Upper lobe of left lung (tissue), 6 donors: ENCODE results near the gene IMPA2. TPM values are rescaled to one million over a fixed set of nuclear protein-coding genes. Genes with fewer than 3 reads are reported as not detected.

Source experiments
- ATAC-seq, 2 donors: fragments of 200-7000 bp; cut with Tn5 transposase; one replicate each; pipeline ENCODE4 v1.9.1; 2022; ENCODE audit warnings: mild to moderate bottlenecking in 2 of 2, moderate library complexity in 2 of 2; ENCODE audit not compliant: low FRiP score in 2 of 2
- DNase-seq, 2 donors: peaks; one replicate each; pipeline ENCODE4 v3.0.0-alpha.2; 2019 to 2020
- H3K27ac ChIP-seq, 4 donors: fragments of 200-600 bp; sonication (generic); one replicate each; pipeline ENCODE4 v1.5.1; 2016 to 2019
- H3K27me3 ChIP-seq, 4 donors: fragments of 200-600 bp; sonication (generic); one replicate each; pipeline ENCODE4 v1.5.1; 2017 to 2019
- H3K36me3 ChIP-seq, 4 donors: fragments of 200-600 bp; sonication (generic); one replicate each; pipeline ENCODE4 v1.5.1; 2016 to 2019
- H3K4me1 ChIP-seq, 4 donors: fragments of 200-600 bp; sonication (generic); one replicate each; pipeline ENCODE4 v1.5.1; 2018 to 2019
- H3K4me3 ChIP-seq, 4 donors: fragments of 200-600 bp; sonication (generic); one replicate each; pipeline ENCODE4 v1.5.1; 2017 to 2019; ENCODE audit warnings: mild to moderate bottlenecking in 2 of 4, moderate library complexity in 1 of 4
- H3K9me3 ChIP-seq, 4 donors: fragments of 200-600 bp; sonication (generic); one replicate each; pipeline ENCODE4 v1.5.1; 2018 to 2019
- CTCF ChIP-seq, 6 experiments: fragments of 450-650 bp in 4 of 6; fragments of 200-600 bp in 2 of 6; sonication (generic) in 2 of 6; IDR thresholded peaks; one replicate each; pipeline ENCODE4 v1.5.1; 2016 to 2019; ENCODE audit warnings: antibody characterized with exemption in 6 of 6
- EP300 ChIP-seq, 4 donors: sonication (generic); formaldehyde crosslinking; IDR thresholded peaks; one replicate each; pipeline ENCODE4 v1.5.1; 2017; ENCODE audit warnings: antibody characterized with exemption in 4 of 4, control low read depth in 2 of 4
- POLR2A ChIP-seq, 4 donors: fragments of 450-650 bp; IDR thresholded peaks; one replicate each; pipeline ENCODE4 v1.5.1; 2016 to 2017; ENCODE audit warnings: antibody characterized with exemption in 4 of 4, mild to moderate bottlenecking in 2 of 4
- POLR2AphosphoS5 ChIP-seq, 2 donors: sonication (generic); formaldehyde crosslinking; IDR thresholded peaks; one replicate each; pipeline ENCODE4 v1.5.1; 2017; ENCODE audit warnings: antibody characterized with exemption in 2 of 2
- WGBS, 2 donors: methylation state at CpG; one replicate each; pipeline ENCODE4 v1.1.5; 2017 to 2018; 5-methylcytosine and 5-hydroxymethylcytosine counted together
- total RNA-seq, 6 donors: library from RNA; depleted of rRNA in 4 of 6; stranded (reverse); fragments of >200 nt in 4 of 6; gene quantifications; one replicate each; pipeline versions ENCODE4 v1.1.0 to v1.2.1, GENCODE V29; 2016 to 2021
- donor health status: DM: no; HTN: no; CAD: no; lungs with moderate emphysema.
- donor health status: DM: no; HTN: yes; CAD: no; lungs with severe emphysema.

Gene IMPA2
- total RNA-seq, 6 donors from 2014 or later, result 59.3 to 111 (median 77.6) TPM

- Histone ChIP-seq H3K27ac (peak overlapping the region; percentile 67 to 79 (median 76)), H3K4me1 (peaks cover 22 to 65% (median 53%) of the 10 kb centered on the region in 4 donors), H3K36me3 (peaks cover 0 to 44% (median 18%) of the 10 kb centered on the region in 4 donors), H3K9me3 (no peaks in the 10 kb centered on the region), H3K27me3 (no peaks in the 10 kb centered on the region), H3K4me3 (no peak overlapping the region)
- TF ChIP-seq CTCF (IDR thresholded peaks at IDR 0.05), result no peak
- TF ChIP-seq EP300 (IDR thresholded peaks at IDR 0.05), result no peak
- TF ChIP-seq POLR2A (IDR thresholded peaks at IDR 0.05), result no peak
- peak in 1 of 2 donors; percentile 7 for TF ChIP-seq POLR2AphosphoS5 (IDR thresholded peaks at IDR 0.05)
- ATAC-seq (peak in 1 of 2 donors; percentile 20), DNase-seq (peak; percentile 60 to 79)
- 55 to 65% methylated on average over 19 of the region's 19 CpGs for WGBS, 2 donors
These were observed 30.7 kb downstream of the IMPA2 start for GRCh38 chr18:12011957-12012549.

GRCh38 chr18:12012697-12013096 lies 31.4 kb downstream of the IMPA2 start:
- H3K4me3 ChIP-seq, result no peak overlapping the region
- 34 to 48% methylated on average over 3 of the region's 3 CpGs for WGBS, 2 donors
- ATAC-seq (peak; percentile 14 to 35), DNase-seq (no peak)
- H3K4me1 ChIP-seq, result peaks cover 22 to 65% (median 53%) of the 10 kb centered on the region in 4 donors
- no peaks in the 10 kb centered on the region for H3K9me3 ChIP-seq
- peaks cover 0 to 49% (median 18%) of the 10 kb centered on the region in 4 donors for H3K36me3 ChIP-seq
- peak overlapping the region; percentile 67 to 79 (median 76) for H3K27ac ChIP-seq
- TF ChIP-seq POLR2A (IDR thresholded peaks at IDR 0.05) (no peak), POLR2AphosphoS5 (IDR thresholded peaks at IDR 0.05) (no peak), EP300 (IDR thresholded peaks at IDR 0.05) (no peak), CTCF (IDR thresholded peaks at IDR 0.05) (no peak)
- no peaks in the 10 kb centered on the region for H3K27me3 ChIP-seq

GRCh38 chr18:12013186-12013916 lies 32.0 kb downstream of the IMPA2 start:
- DNase-seq, result peak in 1 of 2 donors; percentile 57
- 75 to 83% methylated on average over 17 to 20 of the region's 20 CpGs for WGBS, 2 donors
- ATAC-seq, result peak in 1 of 2 donors; percentile 7

GRCh38 chr18:12014086-12014485 lies 32.8 kb downstream of the IMPA2 start:
- no peak for TF ChIP-seq EP300 (IDR thresholded peaks at IDR 0.05)
- TF ChIP-seq POLR2AphosphoS5 (IDR thresholded peaks at IDR 0.05), result no peak
- no peak for TF ChIP-seq POLR2A (IDR thresholded peaks at IDR 0.05)
- no peak for TF ChIP-seq CTCF (IDR thresholded peaks at IDR 0.05)
- WGBS, 2 donors, result 90 to 91% methylated on average over 17 of the region's 17 CpGs
- H3K4me3 ChIP-seq, result no peak overlapping the region
- DNase-seq, result peak in 1 of 2 donors; percentile 66
- no peak for ATAC-seq
- peaks cover 0 to 42% (median 18%) of the 10 kb centered on the region in 4 donors for H3K36me3 ChIP-seq
- H3K27me3 ChIP-seq, result no peaks in the 10 kb centered on the region
- H3K9me3 ChIP-seq, result no peaks in the 10 kb centered on the region
- peaks cover 22 to 65% (median 53%) of the 10 kb centered on the region in 4 donors for H3K4me1 ChIP-seq
- peak overlapping the region in 1 of 4 donors; percentile 70 for H3K27ac ChIP-seq

More at GRCh38 chr18:12013186-12013916, 32.0 kb downstream of the IMPA2 start:
- H3K4me3 ChIP-seq, result no peak overlapping the region
- H3K27me3 ChIP-seq, result no peaks in the 10 kb centered on the region
- no peaks in the 10 kb centered on the region for H3K9me3 ChIP-seq
- peak overlapping the region; percentile 67 to 79 (median 76) for H3K27ac ChIP-seq
- TF ChIP-seq POLR2AphosphoS5 (IDR thresholded peaks at IDR 0.05), result peak in 1 of 2 donors; percentile 14
- TF ChIP-seq EP300 (IDR thresholded peaks at IDR 0.05), result no peak
- H3K36me3 ChIP-seq, result peaks cover 0 to 48% (median 18%) of the 10 kb centered on the region in 4 donors
- H3K4me1 ChIP-seq, result peaks cover 22 to 65% (median 53%) of the 10 kb centered on the region in 4 donors
